GM21717 (cell line): ENCODE measurements around the gene MRPS14.
"Not testable (repeated sequence)": the region's sequence is repeated elsewhere in the genome, so short reads cannot be mapped to it uniquely, and the experiment has no call there.

Experiments
- ATAC-seq: cut with Tn5 transposase; IDR thresholded peaks from one replicate; pipeline ENCODE4 v1.9.1; 2021; ENCODE audit warnings: mild to moderate bottlenecking, moderate library complexity; ENCODE audit not compliant: unreplicated experiment

Gene MRPS14

DNA sequence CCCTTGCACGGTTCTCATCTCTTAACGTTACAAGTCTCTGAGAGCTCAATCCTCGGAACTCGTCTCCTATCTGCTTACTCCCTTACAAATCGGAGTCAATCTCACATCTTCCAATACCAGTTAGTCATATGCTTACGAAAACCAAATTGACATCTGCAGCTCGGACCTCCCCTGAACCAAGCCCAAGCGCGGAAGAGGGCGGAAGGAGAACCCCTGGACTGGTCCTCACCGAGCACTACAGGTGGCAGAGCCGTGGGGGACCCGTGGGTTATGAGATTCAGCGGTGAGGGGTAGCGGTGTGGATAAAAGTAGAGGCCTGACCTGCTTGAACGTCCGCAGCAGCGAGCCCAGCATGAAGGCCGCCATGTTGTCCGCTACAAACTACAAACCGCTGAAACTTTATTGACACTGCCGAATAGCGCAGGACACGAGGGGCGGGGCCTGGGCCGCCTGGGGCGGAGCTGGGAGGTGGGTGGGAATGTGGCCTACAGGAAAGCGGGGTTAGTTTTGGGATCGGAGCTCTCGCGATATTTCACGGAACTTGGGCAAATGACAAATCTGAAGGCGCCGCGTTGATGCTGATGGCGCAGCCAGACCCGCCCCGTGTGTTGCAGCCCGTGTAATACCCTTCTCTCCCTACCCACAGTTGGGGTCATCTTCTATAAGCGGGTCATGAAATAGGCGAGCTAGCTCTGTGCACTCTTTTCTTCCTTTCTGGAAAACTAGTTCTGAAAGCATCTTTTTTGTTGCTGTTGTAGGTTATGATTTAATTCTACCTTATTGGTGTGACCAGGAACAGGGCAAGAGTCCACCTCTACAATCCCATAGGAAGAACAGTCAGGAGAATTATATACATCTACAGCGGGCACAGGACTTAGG is at the start of gene MRPS14:
TSS of gene MRPS14 (minus strand) at position 383 of the 879 bp plus-strand sequence. CDS start at position 366, 17 bp downstream.
- ATAC-seq: peak; percentile 92

- peak; percentile 71 for ATAC-seq
Observed at GRCh38 chr1:175072099-175072951, 49.1 kb upstream of the MRPS14 start.

DNA sequence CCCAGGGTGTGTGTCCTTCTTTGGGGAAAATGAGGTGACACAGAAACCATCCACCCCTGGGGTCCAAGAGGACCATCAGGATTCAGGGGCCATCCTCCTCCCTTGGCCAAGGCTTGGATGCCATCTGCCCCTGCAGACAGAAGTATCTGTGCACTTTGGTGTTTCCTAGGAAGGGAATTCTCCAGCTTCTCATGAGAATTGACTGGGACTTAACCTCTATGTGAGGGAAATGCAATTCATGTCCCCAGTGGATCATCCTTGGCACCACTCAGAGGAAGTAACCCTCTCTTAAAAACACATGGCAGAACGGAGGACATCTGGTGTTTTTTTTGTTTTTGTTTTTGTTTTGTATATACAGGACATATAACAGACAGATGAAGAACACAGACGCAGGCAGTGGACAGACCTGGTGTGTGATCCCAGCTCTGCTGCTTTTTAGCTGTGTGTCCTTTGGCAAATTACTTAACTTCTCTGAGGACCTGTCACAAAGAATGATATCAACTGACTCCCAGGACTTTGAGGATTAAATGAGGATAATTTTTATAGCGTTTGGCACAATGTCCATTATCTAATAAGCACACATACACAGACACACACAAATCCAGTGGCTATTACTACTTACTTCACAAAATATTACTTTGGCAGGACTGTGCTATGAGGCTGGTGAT is 48.2 kb upstream of the MRPS14 start:
- no peak for ATAC-seq

DNA sequence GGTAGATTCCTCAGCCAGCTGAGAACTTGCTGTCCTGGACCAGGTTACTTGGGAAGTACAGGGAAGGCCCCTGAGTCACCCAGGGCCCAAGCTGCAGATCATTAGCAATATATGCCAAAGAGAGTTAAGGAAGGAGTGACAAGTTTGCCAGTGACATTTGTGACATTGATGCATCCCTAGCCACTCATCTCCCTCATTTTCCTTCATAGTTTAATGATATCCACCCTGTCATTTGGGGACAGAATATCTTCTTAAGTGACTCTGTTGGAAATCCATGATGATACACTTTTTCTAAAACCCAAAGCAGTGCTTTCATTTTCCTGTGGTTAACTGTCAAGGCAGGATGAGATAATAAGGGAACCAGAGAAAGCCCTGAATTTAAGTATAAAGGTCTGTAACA is 47.6 kb upstream of the MRPS14 start:
- ATAC-seq: no peak

DNA sequence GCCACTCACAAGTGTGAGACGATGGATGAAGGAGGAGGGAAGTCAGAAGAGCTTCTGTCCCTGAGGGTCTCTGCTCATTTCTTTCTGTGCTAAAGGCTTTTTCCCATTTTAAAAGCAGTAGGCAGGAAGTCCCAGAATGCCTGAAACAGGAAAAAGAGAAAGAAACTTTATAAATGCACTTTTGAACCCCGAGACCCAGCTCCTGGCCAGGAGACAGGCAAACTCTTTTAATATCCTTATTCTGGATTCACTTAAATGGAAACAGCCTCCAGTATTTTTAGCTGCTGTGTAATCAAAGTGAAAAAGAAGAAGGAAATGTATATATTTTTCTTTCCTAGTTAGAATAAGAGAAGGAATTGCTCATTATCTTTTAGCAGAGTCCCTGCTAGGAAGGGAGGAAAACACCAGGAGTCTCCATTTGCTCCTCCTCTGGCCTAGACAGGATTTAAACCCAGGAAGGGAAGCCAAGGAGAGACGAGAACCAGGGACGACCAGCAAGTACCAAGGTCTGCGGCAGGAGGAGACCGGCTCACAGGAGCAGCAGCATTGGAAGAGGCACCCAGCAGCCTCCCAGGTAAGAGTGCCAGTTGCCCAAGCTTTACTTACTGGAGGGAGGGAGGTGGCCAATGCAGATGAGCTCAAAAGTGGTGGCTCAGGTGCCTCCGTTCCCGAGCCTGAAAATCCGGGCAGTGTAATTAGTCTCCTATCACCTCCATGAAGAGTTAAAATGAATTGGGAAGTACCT is 44.3 kb upstream of the MRPS14 start, which contains the start of gene TNN:
TSS of gene TNN (plus strand) at position 472 of the 745 bp plus-strand sequence. CDS start 9,586 bp downstream, outside the sequence.
- ATAC-seq: no peak

DNA sequence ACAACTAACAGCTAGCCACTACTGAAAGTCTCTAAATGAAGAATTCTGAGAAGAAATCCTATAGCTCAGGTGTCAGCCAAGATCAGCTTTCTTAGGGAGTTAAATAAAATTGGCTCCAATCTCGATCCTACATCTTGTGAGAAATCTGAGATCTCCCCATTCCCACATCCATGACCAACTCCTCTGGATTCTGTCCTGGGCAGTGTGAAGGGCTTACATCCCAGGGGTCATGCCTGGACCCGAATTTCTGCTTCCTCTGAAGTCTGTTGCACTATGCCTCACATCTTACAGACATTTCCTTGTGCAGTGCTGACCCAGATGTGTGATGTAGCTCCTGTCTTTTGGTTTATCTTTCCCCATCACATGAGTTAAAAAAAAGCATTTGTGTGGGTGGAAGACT is 39.6 kb upstream of the MRPS14 start:
- no peak for ATAC-seq

DNA sequence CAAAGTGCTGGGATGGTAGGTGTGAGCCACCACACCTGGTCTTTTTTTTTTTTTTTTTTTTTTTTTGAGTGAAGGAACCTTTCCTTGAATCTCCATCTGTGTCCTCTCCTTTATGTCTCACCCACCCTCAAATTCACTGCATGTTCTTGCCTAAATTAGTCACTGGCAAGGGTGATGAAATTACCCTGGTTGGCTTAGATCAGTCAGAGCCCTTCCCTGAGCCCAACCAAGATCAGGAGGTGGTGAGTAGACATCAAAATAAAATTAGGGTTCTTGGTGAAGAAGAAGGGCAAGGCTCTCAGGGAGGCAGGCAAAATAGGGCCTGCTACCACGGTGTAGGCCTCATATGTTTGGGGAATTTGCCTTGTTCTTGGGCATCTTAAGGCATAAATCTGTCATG is 39.1 kb upstream of the MRPS14 start:
- ATAC-seq: no peak

DNA sequence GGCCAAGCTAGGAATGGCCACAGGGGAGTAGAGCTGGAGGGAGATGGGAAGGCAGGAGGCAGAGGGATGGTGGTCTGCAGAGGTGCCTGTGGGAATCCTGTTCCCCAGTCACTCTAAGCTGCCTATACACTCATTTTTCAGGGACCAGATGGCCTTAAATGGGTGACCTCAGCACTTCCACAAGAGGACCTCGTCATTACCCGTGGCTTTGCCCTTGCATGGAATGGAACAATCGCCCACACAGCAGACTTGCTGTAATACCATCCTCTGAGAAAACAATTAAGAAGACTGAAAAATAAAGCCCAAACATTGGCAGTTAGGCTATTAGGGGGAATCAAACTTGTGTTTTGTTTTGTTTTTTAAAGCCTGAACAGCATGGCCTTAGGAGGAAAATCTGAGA is 31.5 kb upstream of the MRPS14 start:
- ATAC-seq: no peak

DNA sequence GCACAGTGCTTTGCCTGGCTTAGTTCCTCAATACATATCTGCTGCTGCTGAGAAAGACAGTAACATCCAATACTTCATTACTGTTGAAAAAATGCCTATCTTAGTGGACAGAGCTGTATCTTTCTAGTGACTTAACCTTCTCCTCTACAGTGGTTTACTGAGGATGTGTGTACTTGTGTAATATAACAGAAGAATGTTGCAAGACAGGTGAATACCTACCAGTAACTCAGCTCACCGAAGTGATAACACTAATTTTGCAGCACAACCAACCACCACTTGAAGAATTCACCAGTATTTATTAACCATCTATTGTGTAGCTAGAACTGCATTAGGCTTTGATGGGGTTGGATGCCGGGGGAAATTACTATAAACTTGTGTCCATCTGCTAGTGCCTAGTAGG is 27.8 kb upstream of the MRPS14 start:
- ATAC-seq: no peak

DNA sequence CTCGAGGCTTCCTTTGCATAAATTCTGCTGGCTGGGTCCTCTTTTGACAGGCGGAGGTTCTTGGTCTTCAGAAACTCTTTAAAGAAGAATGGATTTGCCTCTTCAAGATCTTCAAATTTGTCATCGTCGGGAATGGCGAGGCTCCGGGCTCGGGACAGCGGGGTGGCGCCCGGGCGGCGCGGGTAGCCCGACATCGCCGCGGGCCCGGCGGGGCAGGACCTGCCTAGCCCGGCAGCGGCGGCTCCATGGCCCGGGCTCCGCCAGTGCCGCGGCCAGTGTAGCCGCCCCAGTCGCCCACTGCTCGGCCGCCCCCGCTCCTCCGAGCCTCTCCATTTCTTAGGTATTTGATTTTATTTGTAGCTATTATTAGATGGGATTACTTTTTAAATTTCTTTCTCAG is 22.3 kb upstream of the MRPS14 start:
- ATAC-seq: no peak

DNA sequence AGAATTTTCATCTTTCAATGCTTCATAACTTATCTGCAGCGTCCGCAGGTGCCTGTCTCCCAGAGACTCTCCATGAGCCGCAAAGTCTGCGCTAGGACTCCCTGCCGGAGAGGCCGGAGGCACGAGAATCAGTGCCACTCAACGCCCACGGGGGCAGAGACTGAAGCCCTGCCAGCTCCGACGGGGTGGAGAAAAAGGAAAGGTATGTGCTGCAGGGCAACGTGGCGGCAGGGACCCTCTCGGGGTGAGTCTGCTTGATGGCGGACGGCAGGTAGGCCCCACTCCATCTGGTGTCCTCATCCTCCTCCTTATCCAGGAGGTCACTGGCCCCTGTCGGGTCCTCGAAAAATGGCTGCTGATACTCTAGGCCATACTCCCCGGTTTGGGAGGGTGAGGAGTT is 21.9 kb upstream of the MRPS14 start:
- no peak for ATAC-seq

- ATAC-seq: not testable (repeated sequence)
Observed at GRCh38 chr1:175044591-175044990, 21.4 kb upstream of the MRPS14 start.

DNA sequence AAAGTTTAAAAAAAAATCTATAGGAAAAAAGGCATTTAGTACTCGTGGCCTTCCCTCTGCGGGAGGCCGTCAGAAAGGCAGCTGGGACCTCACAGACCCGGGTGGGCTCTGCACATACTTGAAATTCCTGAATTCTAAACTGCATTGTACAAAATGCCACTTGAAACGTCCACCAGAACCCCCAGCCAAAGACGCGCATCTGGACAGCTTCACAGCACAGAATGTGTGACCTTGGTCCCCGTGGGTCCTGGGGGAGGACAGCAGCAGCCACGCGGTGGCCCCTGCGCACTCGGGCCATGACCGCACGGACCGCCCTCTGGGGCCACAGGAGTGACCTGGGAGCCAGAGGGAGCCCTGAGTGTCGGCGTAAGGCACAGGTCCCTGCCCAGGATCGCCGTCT is 20.6 kb upstream of the MRPS14 start:
- no peak for ATAC-seq

GRCh38 chr1:175042650-175043049 is 19.4 kb upstream of the MRPS14 start:
- ATAC-seq: no peak

DNA sequence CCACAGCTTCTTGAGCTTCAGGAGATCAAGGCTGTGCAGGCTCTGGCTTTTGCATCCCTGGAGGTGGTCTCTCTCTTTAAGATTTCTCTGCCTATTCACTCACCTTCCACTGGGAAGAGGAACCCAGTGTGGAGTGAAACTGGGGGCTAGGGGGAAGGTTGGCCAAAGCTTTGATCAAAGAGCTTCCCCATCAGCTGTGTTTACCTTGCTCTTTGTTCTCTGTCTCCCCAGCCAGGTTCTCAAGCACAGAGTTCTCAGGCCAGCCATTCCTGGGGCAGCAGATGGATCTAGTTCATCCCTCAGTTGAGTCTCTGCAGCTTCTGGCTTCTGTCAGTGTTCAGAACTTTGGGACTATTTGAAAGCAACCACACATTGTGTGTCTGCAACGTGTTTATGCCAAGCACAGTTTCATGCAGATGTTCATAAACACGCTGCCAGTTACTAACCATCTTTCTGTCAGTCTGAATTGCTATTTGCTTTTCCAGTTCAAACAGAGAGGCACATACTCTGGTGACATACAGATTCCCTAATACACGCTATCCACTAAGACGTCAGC is 17.2 kb upstream of the MRPS14 start:
- no peak for ATAC-seq

GRCh38 chr1:175037416-175037815 is 14.2 kb upstream of the MRPS14 start:
- no peak for ATAC-seq

DNA sequence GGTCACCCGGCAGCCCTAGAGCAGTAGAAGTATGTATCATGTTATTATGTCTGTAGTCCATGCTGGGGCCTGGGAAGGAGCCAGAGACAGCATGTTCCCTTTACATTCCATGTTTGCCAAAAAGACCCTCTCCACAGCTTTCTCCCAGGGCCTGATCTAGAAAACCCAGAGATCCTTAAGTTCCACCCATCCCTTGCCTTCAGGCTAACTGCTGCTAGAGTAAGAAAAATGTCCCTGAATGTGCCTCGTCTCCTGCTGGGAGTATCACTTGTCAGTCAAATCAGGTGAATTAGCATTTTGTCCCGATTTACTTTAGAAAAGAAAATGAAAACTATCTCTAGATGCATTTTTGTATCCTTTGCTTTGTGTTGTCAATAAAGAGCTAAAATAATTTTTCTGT is 13.3 kb upstream of the MRPS14 start:
- ATAC-seq: no peak

DNA sequence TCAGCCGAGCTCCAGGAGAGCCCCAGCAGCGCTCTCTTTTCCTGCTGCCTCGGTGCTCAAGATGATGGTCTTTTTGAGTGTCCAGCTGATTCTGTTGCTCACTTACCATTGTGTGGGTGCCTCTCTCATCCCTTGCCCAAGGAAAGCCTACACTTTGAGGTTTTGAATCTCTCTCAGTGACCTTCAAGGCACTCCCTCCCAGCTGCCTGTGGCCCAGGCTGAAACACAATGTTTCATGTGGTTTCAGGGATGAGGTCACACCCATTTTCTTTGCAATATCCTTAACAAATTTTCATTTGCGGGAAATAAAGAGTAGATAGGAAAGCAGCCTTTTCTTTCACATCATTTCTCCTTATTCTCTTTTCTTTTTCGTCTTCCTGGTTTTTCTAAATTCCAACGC is 12.6 kb upstream of the MRPS14 start:
- ATAC-seq: no peak

GRCh38 chr1:175034775-175035174 is 11.6 kb upstream of the MRPS14 start:
- no peak for ATAC-seq

- no peak for ATAC-seq
Observed at GRCh38 chr1:175033953-175034352, 10.7 kb upstream of the MRPS14 start.
